ENCODE data around the gene TRERF1. TPM values are rescaled to one million over a fixed set of nuclear protein-coding genes. Genes with fewer than 3 reads are reported as not detected.

Gene TRERF1
- total RNA-seq, 4 donors from 2014 or later = 14.7 to 22.0 (median 19.0) TPM

DNA sequence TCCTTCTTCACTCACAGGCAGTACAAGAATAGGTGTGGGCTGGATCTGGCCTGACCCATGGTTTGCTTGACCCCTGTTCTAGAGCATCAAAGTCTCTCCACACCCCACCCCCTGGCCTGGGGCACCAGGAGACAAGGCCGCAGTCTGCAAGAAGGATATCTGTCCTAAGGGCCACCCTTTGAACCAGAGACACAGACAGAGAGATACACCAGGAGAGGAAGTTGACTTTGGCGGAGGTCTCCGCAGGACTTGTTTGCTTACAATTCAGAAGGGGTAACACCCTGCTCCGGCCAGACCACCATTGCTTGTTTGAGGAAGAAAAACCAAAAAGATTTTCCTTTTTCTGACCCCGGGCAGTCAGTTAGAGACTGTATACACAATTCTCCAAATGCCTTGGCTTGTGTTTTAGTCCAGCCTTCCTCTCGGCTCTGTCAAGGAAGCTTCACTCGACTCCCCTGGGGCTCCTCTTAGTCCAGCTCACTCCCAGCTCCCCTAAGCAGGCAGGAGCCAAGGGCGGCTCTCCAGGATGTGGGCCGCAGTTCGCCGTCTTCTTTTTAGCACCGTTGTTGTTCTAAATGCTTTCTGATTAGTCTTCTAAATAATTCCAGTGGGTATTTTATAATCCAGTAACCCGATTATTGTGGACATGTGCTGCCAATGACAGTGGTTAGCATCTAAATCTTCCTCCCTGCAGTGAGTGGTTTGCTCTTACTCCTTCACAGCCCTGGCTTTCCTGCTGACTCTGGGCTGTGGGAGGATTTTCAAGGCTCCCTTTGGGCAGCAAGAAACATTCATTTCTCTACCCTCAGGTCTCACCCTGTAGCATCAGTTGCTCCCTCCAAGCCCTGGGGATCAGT lies 175.5 kb downstream of the TRERF1 start:
- no peak overlapping the region for H3K4me3 ChIP-seq
- peaks cover 25% of the 10 kb centered on the region for H3K4me1 ChIP-seq
- H3K27ac ChIP-seq = peak overlapping the region; percentile 36
- no peaks in the 10 kb centered on the region for H3K9me3 ChIP-seq
- H3K36me3 ChIP-seq = no peaks in the 10 kb centered on the region
- WGBS = 67% methylated on average over 13 of the region's 13 CpGs
- no peaks in the 10 kb centered on the region for H3K27me3 ChIP-seq
- no peak for DNase-seq (ENCODE audit: low spot score in 2 of 2)
- TF ChIP-seq EP300 (IDR thresholded peaks at IDR 0.05) = no peak
- TF ChIP-seq, protein P1, sequence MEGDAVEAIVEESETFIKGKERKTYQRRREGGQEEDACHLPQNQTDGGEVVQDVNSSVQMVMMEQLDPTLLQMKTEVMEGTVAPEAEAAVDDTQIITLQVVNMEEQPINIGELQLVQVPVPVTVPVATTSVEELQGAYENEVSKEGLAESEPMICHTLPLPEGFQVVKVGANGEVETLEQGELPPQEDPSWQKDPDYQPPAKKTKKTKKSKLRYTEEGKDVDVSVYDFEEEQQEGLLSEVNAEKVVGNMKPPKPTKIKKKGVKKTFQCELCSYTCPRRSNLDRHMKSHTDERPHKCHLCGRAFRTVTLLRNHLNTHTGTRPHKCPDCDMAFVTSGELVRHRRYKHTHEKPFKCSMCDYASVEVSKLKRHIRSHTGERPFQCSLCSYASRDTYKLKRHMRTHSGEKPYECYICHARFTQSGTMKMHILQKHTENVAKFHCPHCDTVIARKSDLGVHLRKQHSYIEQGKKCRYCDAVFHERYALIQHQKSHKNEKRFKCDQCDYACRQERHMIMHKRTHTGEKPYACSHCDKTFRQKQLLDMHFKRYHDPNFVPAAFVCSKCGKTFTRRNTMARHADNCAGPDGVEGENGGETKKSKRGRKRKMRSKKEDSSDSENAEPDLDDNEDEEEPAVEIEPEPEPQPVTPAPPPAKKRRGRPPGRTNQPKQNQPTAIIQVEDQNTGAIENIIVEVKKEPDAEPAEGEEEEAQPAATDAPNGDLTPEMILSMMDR (IDR thresholded peaks at IDR 0.05) = no peak

DNA sequence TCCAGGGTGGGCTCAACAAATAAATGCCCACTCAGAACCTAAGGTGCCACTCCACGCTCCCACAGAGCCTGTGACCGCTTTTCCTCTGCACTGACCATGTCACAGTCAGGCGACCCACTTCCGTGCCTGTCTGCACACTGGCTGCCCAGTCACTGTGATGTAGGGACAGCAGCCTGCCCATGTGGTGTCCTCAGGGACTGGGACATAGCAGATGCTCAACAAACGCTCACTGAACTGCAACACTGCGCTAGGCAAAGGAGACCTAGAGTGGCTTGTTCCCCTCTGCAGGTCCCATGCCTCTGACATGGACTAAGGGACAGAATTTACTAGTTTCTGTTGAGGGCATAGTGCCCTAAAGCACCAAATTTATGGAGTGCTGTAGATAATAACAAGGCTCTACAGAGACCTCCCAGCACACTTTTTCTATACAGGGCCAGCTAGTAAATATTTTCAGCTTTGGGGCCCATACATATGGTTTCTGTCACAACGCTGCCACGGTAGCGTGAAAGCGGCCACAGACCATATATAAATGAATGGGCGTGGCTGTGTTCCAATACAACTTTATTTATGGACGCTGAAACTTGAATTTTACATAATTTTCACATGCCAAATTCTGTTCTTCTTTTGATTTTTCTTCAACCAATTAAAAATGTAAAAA lies 176.2 kb downstream of the TRERF1 start:
- Histone ChIP-seq H3K4me3 (no peak overlapping the region), H3K27ac (no peak overlapping the region), H3K36me3 (no peaks in the 10 kb centered on the region), H3K9me3 (no peaks in the 10 kb centered on the region), H3K27me3 (no peaks in the 10 kb centered on the region), H3K4me1 (peaks cover 18% of the 10 kb centered on the region)
- 85% methylated on average over 12 of the region's 12 CpGs for WGBS
- TF ChIP-seq POLR2AphosphoS5 (IDR thresholded peaks at IDR 0.05) (no peak), POLR2A (IDR thresholded peaks at IDR 0.05) (no peak), EP300 (IDR thresholded peaks at IDR 0.05) (no peak)
- TF ChIP-seq, protein P1 (IDR thresholded peaks at IDR 0.05) = no peak
- DNase-seq (ENCODE audit: low spot score in 2 of 2) = no peak

DNA sequence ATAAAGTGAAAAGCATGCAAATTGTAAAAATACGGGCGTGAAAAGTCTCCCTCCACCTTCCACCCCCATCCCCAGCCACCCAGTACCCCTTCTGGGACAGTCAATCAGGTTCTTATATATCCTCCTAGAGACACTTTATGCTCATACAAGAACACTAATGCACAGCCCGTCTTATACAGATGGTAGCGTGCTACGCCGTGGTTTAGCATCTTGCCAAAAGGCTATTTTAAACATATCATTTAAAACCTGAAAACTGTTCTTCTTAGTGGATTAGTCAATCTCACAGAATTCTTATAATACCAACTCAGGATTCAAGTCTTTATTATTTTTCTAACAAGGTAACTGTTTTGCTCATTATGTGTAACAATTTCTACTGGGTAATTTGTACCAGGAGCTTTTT lies 176.8 kb downstream of the TRERF1 start:
- no peak for DNase-seq (ENCODE audit: low spot score in 2 of 2)
- no peaks in the 10 kb centered on the region for H3K36me3 ChIP-seq
- no peak overlapping the region for H3K27ac ChIP-seq
- H3K4me3 ChIP-seq = no peak overlapping the region
- 92% methylated on average over 6 of the region's 6 CpGs for WGBS
- H3K4me1 ChIP-seq = peaks cover 12% of the 10 kb centered on the region
- no peak for TF ChIP-seq POLR2AphosphoS5 (IDR thresholded peaks at IDR 0.05)
- TF ChIP-seq, protein P1 (IDR thresholded peaks at IDR 0.05) = no peak
- TF ChIP-seq POLR2A (IDR thresholded peaks at IDR 0.05) = no peak
- no peak for TF ChIP-seq EP300 (IDR thresholded peaks at IDR 0.05)
- H3K27me3 ChIP-seq = no peaks in the 10 kb centered on the region
- no peaks in the 10 kb centered on the region for H3K9me3 ChIP-seq

DNA sequence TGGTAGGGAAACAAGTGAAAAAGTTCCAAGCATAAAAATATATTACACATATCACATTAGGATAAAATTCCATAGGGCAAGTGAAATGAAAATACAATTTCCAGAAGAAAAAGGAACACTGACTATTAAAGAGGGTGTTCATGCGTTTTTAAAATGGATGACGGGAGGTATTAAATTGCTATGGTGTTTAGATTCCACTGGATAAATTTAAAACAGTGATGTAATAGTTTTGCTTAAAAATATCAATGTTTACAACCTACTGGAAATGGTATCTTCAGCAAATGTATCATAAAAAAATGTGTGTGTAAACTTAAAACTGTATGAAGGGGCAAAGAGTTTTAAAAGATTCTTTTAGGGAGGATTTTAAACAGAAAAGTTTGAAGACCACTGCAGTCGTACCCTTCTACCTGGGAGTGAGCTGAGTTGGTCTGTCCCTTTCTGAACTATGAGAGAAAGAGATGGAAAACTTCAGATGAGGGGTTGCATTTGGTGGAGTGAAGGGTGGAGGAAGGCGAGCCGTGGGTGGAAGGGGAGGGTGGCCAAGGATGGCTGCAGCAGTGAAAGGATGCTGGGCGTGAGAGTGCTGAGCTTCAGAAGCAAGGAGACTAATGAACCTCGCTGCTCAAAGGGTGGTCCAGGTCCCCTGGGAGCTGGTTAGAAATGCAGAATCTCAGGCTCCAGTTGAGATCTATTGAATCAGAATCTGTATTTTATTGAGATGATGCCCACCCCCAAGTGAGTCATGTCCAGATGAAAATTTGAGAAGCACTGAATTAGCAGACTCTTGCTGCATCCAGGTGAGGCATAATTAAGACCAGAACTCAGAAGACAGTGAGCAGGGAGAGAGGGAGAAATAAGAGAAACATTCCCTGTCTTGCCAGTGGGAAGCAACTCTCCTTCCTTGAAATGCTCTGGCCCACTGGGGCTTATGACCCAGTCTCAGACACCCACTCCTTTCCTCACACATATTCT lies 179.6 kb downstream of the TRERF1 start:
- TF ChIP-seq, protein P1 (IDR thresholded peaks at IDR 0.05) = no peak
- TF ChIP-seq POLR2AphosphoS5 (IDR thresholded peaks at IDR 0.05) (no peak), POLR2A (IDR thresholded peaks at IDR 0.05) (no peak), EP300 (IDR thresholded peaks at IDR 0.05) (no peak)
- H3K27ac ChIP-seq = no peak overlapping the region
- H3K4me3 ChIP-seq = no peak overlapping the region
- WGBS = 79% methylated on average over 7 of the region's 7 CpGs
- no peaks in the 10 kb centered on the region for H3K27me3 ChIP-seq
- no peak for DNase-seq (ENCODE audit: low spot score in 2 of 2)
- no peaks in the 10 kb centered on the region for H3K9me3 ChIP-seq
- peaks cover 21% of the 10 kb centered on the region for H3K36me3 ChIP-seq
- no peaks in the 10 kb centered on the region for H3K4me1 ChIP-seq

Measured in suprapubic skin (tissue), 4 donors.